Stimulated activated CD4-positive, alpha-beta T cell treated with anti-CD3 and anti-CD28 coated beads, TNF-alpha, amount 100 ng/mL, for 1 hour (primary cell): ENCODE results near the gene SUPT3H.

Source experiments
- DNase-seq, 3 donors: peaks; one replicate each; pipeline ENCODE4 v3.0.0-alpha.2; 2020; ENCODE audit warnings: low read depth in 3 of 3, low spot score in 1 of 3

Gene SUPT3H

DNA sequence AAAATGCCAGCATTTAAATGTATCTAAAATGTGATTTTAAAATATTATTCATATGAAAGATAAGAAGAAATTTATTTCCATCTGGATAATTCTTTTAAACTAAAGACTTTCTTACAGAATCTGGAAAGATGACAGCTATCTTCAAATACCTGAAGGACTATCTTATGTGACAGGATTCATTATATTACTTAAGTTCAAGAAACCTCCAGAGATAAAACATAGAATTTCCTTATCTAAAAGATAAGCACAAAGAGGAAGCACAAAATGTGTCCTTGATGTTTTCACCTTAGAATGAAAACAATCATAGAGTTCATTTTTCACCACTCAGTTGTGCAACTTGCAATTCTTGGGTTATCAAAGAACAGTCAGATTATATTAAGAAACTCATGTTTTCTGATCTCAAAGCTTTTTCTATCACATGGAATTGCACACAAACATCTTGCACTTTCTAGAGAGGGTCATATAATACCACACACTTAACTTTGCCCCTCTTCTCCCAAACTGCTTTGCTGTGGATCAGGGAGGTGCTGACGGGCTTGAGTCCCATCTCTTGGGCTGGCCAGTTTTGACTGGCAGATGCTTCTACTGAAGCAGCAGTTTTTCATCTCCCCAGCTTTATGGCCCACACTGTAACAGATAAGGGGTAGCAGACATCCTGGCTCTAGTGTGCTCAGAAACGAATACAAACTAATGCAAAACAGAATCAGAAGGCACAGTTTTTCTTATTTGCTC is 522.9 kb downstream of the SUPT3H start:
- no peak for DNase-seq

DNA sequence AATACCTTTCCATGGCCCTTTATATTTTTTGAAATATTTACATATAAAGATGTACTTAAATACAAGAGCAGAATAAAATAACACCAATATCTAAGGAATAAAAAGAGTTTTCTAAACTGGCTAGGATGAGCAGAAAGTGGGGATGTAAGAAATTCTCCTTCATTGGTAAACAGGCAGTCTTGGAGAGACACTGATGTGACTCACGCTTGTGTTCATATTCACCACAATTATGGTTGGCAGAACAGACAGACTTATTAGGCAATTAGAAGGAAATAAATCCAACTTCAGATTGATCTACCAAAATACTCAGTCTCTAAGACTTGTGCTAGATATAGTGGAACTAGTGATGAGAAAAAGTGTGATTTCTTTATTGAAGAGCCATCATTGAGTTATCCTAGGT is 526.6 kb downstream of the SUPT3H start:
- no peak for DNase-seq

DNA sequence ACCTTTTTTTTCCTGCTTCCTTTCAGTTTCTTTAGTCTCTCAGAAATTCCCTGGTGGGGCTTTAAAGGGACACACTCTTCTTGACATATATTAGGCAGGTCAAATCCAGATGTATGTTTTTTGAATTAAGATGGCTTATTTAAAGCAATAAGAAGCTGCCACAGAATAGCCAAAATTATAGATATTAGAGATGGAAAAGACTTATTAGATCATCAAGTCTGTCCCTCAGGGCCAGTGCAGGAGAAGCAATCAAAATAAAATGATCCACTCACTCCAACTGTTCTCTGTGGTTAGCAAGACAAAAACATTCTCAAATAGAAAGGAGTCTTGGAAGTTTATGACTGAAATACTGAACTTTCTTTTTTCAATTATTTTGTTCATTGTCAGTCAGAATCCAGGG is 527.4 kb downstream of the SUPT3H start:
- no peak for DNase-seq

DNA sequence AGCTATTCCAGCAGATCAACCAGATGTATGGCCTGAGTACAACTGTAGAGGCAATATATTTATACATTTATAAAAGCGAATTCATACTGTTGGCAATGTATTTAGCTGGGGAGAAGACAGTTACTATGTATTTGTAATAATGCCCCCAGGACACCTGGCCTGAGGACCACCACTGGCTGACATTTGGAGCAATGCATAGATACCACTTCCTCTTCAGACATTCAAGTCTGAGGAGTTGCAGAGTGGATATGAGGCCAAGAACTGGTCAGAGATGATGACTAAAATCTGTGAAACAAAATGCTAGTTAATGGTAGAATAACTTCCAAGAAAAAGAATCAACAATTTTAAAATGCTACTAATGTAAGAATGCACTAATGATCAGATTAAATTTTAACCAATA is 527.9 kb downstream of the SUPT3H start:
- no peak for DNase-seq

DNA sequence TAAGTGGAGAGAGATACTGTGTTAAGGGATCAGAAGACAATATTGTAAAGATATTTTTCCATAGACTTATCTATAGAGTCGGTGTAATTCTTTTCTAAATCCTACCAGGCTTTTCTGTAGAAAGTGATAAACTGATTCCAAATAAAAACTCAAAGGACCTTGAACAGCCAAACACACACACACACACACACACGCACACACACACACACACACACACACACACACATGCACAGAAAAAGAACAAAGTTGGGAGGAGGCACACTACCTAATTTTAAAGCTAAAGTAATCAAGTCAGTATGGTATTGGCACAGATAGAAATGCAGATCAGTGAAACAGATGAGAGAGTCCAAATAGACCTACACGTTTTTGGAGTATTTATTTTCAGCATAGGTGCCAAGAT is 534.0 kb downstream of the SUPT3H start:
- DNase-seq, result no peak

DNA sequence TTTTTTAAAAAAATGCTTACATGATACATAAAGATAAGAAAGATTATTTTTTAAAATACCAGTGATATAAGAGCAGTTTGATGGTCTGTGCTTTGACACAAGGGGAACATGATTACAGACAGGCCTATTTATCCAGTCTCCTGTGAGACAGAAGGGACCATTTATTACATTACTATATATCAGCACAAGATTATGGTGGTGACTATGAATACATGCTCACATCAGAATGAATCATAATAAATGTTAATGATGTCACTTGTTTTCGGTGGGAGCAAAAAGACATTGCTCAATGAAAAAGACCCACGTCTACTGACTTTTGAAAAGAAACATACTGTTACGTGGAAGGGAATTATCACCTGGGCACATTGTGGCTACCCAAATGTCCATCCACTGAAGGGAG is 535.1 kb downstream of the SUPT3H start:
- DNase-seq, result no peak

DNA sequence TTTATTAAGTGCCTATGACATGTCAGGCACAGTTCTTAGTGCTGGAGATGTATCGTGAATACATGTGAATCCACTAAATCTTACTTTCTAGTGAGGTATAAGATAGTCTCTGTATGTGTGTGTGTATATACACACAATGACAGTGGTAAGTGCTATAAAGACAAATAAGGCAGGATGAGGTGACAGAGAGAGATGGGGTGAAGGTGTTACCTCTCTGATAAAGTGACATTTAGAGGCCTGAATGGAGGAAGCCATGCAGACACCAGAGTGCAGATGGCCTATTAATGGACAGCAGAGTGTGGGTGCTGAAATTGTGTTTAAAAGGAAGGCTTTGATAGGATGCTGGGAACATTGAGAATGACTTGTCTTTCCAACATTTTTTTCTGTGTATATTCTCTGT is 535.9 kb downstream of the SUPT3H start:
- no peak for DNase-seq

DNA sequence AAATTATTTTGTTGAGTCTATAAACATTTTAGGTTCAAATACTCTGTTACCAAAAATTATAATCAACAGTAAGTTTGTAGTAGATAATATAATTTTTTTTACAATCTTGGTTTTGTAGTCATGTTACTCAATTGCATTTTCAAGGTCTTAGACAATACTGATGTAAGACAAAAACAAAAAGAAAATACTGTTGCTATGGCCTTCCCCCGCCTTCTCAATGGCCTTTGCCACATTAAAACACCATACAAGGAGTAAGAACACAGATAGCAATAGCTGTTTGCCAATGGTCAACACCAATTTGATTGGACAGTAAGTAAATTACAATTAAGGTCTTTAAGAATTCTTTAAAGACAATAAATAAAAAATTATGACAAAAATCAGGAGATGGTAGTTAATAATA is 540.0 kb downstream of the SUPT3H start:
- DNase-seq, result no peak

DNA sequence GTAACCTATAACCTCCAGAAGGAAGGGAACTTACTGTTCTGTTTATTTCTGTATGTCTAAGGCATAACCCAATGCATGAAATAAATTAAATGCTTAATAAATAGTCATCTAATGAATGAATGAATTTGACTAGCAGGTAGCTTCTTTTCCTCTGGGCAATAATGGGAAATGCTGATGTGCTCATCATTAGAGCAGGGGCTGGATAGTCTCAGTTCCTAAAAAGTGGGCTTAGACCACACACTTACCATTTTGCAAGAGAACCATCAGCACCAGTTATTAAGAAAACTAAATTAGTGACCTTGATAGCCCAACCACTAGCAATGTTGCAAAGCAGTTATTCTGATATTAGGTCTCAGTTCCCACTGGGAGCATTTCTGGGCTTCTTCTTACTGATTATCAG is 540.5 kb downstream of the SUPT3H start:
- DNase-seq, result no peak

DNA sequence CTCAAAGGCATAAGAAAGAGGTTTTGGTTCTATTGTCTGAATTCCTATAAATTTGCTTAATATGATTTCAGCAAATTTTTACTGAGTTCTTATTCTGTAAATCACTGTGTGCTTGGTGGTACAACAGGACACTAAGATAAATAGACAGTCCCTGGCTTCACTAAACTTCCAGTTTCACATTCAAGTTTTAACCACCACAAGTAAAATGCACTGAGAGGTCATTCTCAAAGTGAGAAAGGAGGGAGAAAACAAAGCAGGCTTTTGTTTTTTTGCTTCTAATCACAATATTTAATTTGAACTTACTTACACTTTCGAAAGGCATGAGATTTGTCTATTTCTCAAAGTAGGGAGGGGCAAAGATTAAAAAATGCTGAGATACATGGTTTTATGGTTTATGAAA is 544.5 kb downstream of the SUPT3H start:
- DNase-seq, result no peak

DNA sequence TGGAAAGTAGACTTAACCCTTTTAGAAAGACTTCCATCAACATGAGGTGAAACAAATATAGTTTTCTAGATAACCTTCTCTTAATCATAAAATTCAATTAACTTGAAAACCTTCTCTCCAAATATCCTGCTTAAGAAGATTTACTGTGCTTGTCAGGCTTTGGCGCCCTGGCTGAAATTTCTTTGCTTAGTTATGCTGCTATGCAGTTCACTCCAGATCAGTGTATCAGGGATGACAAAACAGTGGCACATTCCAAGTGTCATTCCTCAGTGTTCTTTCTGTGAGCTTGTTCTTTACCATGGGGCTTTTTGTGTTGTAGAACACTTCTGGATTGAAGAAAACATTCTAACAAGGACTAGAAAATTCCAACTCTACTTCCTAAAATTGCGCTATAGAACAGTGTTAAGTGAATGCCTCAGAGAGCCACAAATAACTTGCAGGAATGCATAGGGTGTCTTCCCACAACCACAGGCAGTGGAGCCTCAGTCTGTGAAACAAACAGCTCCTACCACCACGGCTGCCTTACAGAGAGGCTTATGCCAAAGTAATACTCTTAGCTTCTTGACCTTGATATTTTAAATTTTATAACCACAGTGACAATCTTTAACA is 546.6 kb downstream of the SUPT3H start:
- no peak for DNase-seq

DNA sequence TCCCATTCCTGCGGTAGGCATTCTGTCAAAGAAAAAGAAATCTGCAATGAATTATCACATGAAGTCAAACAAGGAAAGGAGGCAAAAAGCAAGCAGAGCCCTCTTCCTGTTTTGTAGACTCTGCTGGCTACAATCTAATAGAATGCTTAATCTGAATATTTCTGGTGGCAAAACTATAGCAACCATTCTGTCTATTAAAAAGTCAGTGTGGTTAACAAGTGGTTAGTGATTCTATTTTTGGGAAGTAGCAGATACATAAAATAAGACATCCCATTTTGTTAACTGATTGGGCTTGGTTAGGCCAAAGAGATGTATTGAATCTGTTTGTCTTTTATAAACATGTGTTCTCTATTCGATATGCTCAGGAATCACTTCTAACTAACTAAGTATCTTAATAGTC is 547.9 kb downstream of the SUPT3H start:
- DNase-seq, result no peak

DNA sequence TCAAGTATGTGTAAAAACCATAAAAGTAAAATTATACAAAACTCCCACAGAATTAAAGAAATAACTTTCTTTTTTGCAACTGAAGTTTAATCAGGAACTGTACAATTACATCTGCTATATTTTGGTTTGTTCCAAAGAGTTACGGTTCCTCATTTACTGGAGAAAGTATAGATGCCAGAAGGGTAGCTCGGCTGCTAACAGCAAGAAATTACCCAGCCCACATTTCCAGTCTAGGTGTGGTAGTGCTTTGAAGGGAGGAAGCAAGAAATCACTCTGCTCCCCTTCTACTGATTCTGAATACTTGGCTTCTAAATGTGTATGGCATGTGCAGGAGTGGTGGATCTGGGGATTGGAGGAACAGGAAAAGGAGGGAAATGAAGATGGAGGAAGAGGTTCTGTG is 549.0 kb downstream of the SUPT3H start:
- DNase-seq, result no peak

DNA sequence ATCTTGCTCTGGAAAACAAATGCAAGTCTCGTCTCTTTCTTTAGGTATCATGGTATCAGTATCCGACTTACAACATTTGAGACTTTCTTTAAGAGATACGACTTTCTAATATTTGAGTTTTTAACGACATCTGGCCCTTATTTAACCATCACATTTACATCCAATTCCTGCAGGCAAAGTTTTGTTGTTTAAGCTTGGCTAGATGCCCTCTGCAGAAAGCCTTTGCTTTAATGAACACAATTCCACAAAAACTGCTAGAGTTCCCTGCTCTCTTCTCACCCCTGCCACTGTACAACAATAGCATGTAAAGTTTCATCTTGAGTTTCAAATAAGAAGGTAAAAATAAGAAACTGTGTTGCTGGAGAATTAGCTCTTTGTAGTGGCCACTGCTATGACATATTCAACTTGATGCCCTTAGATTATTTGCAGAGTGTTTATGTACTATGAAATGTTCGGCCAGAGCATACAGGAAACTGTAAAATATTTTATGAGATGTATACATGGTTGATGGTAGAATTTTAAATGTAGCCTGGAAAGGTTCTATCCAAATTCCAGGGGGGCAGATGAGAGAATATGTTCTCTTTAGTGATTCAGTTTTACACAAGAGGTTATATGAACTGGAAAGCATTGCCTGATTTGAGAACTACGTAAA is 551.6 kb downstream of the SUPT3H start:
- DNase-seq, result no peak

DNA sequence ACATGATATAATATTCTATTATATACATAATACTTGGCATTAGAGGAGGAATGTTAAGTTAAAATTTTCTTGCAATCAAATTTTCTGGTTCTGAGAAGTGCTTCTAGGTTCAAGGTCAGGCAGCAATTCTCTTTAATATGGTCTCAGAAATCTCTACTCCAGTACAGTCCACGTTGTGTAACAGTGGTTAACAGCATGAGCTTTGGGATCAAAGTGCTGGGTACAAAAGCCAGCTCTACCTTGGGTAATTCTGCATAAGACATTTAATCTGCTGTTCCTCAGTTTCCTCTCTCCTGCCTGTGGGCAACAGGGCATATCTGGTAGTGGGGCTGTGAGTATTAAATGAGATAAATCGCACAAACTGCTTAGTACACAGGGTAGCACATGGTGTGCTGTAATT is 552.5 kb downstream of the SUPT3H start:
- DNase-seq, result no peak

DNA sequence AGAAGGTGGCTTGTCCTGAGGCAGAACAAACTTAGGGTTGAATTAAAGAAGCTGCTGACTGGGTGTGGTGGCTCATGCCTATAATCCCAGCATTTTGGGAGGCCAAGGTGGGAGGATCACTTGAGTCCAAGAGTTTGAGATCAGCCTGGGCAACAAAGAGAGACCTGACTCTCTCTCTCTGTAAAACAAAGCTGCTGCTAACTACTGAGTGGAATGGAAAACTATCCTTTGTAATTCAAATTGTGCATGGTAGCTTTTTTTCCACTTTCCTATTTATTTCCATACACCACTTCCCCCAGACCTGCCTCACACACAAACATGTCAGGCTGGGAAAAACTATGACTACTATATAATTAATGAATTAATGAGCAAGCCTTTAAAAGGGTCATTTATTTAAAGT is 553.2 kb downstream of the SUPT3H start:
- DNase-seq, result no peak

DNA sequence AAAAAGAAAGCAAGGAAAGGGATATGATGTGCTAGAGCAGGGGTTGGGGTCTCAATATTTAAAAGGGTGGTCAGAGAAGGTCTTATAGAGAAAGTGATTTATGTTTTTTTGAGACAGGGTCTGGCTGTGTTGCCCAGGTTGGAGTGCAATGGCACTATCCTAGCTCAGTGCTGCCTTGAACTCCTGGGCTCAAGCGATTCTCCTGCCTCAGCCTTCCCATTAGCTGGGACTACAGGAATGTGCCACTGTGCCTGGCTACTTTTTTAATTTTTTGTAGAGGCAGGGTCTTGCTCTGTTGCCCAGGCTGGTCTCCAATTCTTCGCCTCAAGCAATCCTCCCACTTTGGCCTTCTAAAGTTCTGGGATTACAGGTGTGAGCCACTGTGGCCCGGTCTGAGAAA is 557.0 kb downstream of the SUPT3H start:
- DNase-seq, result no peak

DNA sequence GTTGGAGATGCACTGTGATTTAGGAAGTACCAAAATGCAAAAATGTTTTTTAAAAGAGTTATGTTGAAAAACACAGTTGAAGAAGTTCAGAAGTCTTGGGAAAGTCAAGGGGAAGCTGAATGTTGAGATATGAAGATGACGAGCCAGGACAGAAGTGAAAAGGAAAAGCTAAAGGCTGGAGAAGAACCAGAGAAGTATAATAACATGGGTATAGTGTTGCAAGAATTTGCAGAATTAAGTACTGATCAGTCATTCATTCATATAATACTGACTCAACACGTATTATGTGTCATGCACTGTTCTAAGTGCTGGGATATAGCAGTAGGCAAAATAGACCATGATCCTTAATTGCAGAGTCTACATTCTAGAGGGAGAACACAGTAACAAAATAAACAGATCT is 557.4 kb downstream of the SUPT3H start:
- no peak for DNase-seq

DNA sequence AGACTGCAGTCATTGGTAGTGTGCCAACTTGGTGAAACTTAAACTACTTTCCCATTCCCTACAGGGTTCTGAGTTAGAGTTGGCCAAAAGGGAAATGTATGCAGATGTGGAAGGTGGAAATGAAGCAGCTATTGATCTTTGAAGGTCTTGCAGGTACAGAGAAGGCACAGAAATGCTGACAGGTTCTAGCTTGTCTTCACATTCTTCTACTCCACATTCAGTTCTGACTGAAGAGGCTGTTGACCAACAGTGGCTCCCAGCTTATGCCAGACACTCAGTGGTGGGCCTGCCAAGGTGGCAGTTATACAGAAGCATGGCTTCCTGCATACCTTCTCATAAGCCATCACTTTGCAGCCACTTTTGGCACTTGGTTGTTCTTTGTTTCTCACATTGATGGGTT is 566.3 kb downstream of the SUPT3H start:
- no peak for DNase-seq

DNA sequence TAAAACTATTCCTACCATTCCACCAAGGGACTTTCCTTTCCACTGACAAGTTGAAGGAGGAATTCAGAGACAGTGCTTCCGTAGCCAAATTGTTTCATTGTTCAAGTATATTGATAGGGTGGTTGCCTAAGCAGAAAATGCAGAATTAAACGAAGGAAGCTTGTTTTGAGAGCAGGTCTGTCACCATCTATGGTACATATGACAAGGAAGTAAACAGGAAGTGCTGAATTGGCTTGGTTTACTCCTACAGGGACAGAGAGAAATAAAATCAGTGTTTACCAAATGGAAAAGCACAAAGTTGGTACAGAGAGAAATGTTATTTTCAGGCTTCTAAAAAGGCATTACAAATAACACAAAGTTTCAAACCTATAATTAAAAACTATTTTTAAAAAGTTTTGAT is 568.5 kb downstream of the SUPT3H start:
- DNase-seq, result no peak

DNA sequence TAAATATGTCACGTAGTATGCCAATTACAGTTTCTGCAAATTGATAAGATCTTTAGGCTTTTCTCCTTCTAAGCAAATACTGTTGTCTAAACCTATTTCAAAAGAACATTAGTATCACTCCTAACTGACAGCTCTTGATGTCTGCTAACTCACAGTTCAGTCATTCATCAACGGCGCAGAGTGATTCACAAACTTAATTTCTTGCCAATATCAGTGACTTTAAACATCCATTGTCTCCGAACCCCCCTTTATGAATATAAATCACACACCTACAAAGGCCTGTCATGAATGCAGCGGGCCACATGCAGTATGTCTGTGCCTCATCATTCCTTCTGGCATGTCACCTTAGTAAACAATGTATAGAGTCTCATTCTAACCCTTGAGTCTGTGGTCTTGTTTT is 569.6 kb downstream of the SUPT3H start:
- DNase-seq, result no peak

DNA sequence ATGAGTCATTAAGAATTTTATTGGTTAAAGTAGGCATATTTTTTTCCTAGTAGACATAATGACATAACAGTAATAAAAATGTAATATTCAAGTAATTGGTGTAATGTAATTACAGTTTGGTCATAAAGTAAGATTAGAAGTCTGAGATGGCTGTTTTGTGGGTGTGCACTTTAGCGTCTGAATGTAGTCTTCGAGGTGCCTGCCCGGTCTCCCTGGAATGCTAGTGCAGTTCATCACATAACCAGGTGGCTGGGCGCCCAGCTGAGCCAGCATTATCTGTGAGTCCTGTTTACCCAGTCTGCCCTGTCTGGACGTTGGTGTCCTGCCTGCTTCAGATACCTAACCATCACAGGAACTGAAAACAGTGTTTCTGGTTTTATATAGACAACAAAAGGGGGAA is 571.1 kb downstream of the SUPT3H start:
- no peak for DNase-seq
